H1 (cell line): Measurements from ENCODE around the gene JADE3. TPM values are rescaled to one million over a fixed set of nuclear protein-coding genes. Genes with fewer than 3 reads are reported as not detected.

ENCODE experiments used
- CTCF ChIA-PET: fragments of 300-600 bp; sonication (Branson Sonifier 250); formaldehyde crosslinking; loops from one replicate; lab custom pipeline; 2021; ENCODE audit not compliant: partially characterized antibody; lab: Charles Lee
- POLR2A ChIA-PET: fragments of 300-600 bp; sonication (Branson Sonifier 250); formaldehyde crosslinking; loops from one replicate; lab custom pipeline; 2021; ENCODE audit warnings: inconsistent platforms; ENCODE audit not compliant: partially characterized antibody; lab: Charles Lee
- DNase-seq, 2 experiments: peaks; one replicate each; pipeline versions ENCODE4 v3.0.0 to v3.0.0-alpha.2; 2010 to 2022; ENCODE audit warnings: low spot score in 2 of 2, low read depth in 1 of 2, mixed read lengths in 1 of 2
- FAIRE-seq: peaks from 2 replicates; lab custom pipeline; 2011; peaks lifted over from hg19 to GRCh38; lab: Jason Lieb, UNC
- H2AFZ ChIP-seq: 2 replicates; pipeline ENCODE4 v1.8.1; 2012; ENCODE audit warnings: low read length, inconsistent platforms
- H2AK5ac ChIP-seq: 2 replicates; pipeline ENCODE4 v1.6.1; 2013; ENCODE audit warnings: low read depth, low read length
- H2BK120ac ChIP-seq: replicated peaks from 2 replicates; pipeline ENCODE3; 2013; ENCODE audit warnings: low read depth, low read length, inconsistent platforms
- H2BK12ac ChIP-seq: 2 replicates; pipeline ENCODE4 v1.6.1; 2013; ENCODE audit warnings: low read depth, low read length
- H2BK15ac ChIP-seq: 2 replicates; pipeline ENCODE4 v1.6.1; 2013; ENCODE audit warnings: low read length
- H2BK20ac ChIP-seq: 2 replicates; pipeline ENCODE4 v1.6.1; 2013; ENCODE audit warnings: low read length
- H2BK5ac ChIP-seq: 2 replicates; pipeline ENCODE4 v1.6.1; 2013; ENCODE audit warnings: low read depth, low read length
- H3K14ac ChIP-seq: 2 replicates; pipeline ENCODE4 v1.6.1; 2013; ENCODE audit warnings: inconsistent platforms; ENCODE audit not compliant: insufficient read length
- H3K18ac ChIP-seq: 2 replicates; pipeline ENCODE4 v1.6.1; 2013; ENCODE audit warnings: low read length; ENCODE audit errors: extremely low read depth
- H3K23ac ChIP-seq: 2 replicates; pipeline ENCODE4 v1.6.1; 2013; ENCODE audit warnings: inconsistent platforms; ENCODE audit not compliant: insufficient read length
- H3K23me2 ChIP-seq: 2 replicates; pipeline ENCODE4 v1.6.1; 2013; ENCODE audit warnings: low read depth, low read length
- H3K27ac ChIP-seq: 2 replicates; pipeline ENCODE4 v1.6.1; 2011; ENCODE audit warnings: low read depth, low read length, inconsistent platforms
- H3K27me3 ChIP-seq, 4 experiments: replicated peaks in 1 of 4; 1 replicate in 1 of 4; 2 replicates in 3 of 4; pipeline versions ENCODE4 v1.6.1 to v1.8.1; 2011 to 2013; ENCODE audit warnings: low read length in 3 of 4, mild to moderate bottlenecking in 3 of 4, inconsistent platforms in 2 of 4, mixed read lengths in 2 of 4, moderate library complexity in 1 of 4; ENCODE audit not compliant: control insufficient read depth in 3 of 4, insufficient read depth in 3 of 4; ENCODE audit errors: extremely low read depth in 1 of 4
- H3K36me3 ChIP-seq, 4 experiments: 2 replicates each; pipeline versions ENCODE4 v1.6.1 to v1.8.1; 2011 to 2013; ENCODE audit warnings: mild to moderate bottlenecking in 4 of 4, low read length in 3 of 4, moderate library complexity in 2 of 4, control low read depth in 1 of 4, inconsistent platforms in 1 of 4; ENCODE audit not compliant: insufficient read depth in 4 of 4, control insufficient read depth in 2 of 4
- H3K4ac ChIP-seq: replicated peaks from 2 replicates; pipeline ENCODE3; 2013; ENCODE audit warnings: low read length, low read depth, mixed read lengths, inconsistent platforms; ENCODE audit not compliant: insufficient read length
- H3K4me1 ChIP-seq, 4 experiments: replicated peaks in 1 of 4; 1 replicate in 1 of 4; 2 replicates in 3 of 4; pipeline versions ENCODE4 v1.6.1 to v1.8.1; 2011 to 2013; ENCODE audit warnings: low read length in 3 of 4, inconsistent platforms in 2 of 4, mixed read lengths in 1 of 4; ENCODE audit not compliant: insufficient read depth in 4 of 4, control insufficient read depth in 3 of 4
- H3K4me2 ChIP-seq, 2 experiments: 2 replicates each; pipeline versions ENCODE4 v1.6.1 to v1.8.1; 2011 to 2013; ENCODE audit warnings: low read depth in 2 of 2, low read length in 2 of 2, control low read depth in 1 of 2, inconsistent platforms in 1 of 2, mild to moderate bottlenecking in 1 of 2; ENCODE audit not compliant: insufficient read depth in 1 of 2
- H3K4me3 ChIP-seq, 4 experiments: fragments of 200-600, 300-600 bp in 1 of 4; sonication (generic), shearing (Covaris generic), sonication (Bioruptor Twin) in 1 of 4; 2 replicates each; pipeline versions ENCODE4 v1.5.1 to v1.8.1; 2011 to 2016; ENCODE audit warnings: low read length in 4 of 4, low read depth in 3 of 4, control low read depth in 2 of 4, inconsistent platforms in 2 of 4, mild to moderate bottlenecking in 2 of 4, mixed read lengths in 1 of 4, moderate library complexity in 1 of 4; ENCODE audit not compliant: insufficient read depth in 2 of 4; ENCODE audit errors: extremely low read depth in 1 of 4
- H3K56ac ChIP-seq: replicated peaks from 2 replicates; pipeline ENCODE3; 2013; ENCODE audit warnings: low read depth, mild to moderate bottlenecking, mixed read lengths, low read length, inconsistent platforms; ENCODE audit not compliant: insufficient read length
- H3K79me1 ChIP-seq: 2 replicates; pipeline ENCODE4 v1.6.1; 2013; ENCODE audit warnings: low read depth, low read length, control low read depth
- H3K79me2 ChIP-seq, 2 experiments: 2 replicates each; pipeline versions ENCODE4 v1.6.1 to v1.8.1; 2012 to 2013; ENCODE audit warnings: low read length in 2 of 2, mild to moderate bottlenecking in 2 of 2, inconsistent platforms in 1 of 2; ENCODE audit not compliant: insufficient read depth in 2 of 2, control insufficient read depth in 1 of 2
- H3K9ac ChIP-seq, 4 experiments: replicated peaks in 1 of 4; 1 replicate in 1 of 4; 2 replicates in 3 of 4; pipeline versions ENCODE4 v1.6.1 to v1.8.1; 2011 to 2013; ENCODE audit warnings: low read depth in 3 of 4, low read length in 3 of 4, control low read depth in 2 of 4, mild to moderate bottlenecking in 2 of 4, moderate library complexity in 2 of 4, inconsistent platforms in 1 of 4; ENCODE audit errors: extremely low read depth in 1 of 4
- H3K9me3 ChIP-seq, 2 experiments: 2 replicates each; pipeline versions ENCODE4 v1.6.1 to v1.8.1; 2012 to 2013; ENCODE audit warnings: mild to moderate bottlenecking in 2 of 2, moderate library complexity in 2 of 2, control low read depth in 1 of 2, inconsistent platforms in 1 of 2, low read depth in 1 of 2, low read length in 1 of 2, mixed read lengths in 1 of 2; ENCODE audit not compliant: insufficient read depth in 2 of 2
- H4K20me1 ChIP-seq, 2 experiments: replicated peaks in 1 of 2; 2 replicates each; pipeline versions ENCODE3 to v1.8.1; 2011 to 2013; ENCODE audit warnings: inconsistent platforms in 2 of 2, low read length in 2 of 2, mild to moderate bottlenecking in 1 of 2; ENCODE audit not compliant: insufficient read depth in 2 of 2, control insufficient read depth in 1 of 2
- H4K5ac ChIP-seq: 2 replicates; pipeline ENCODE4 v1.6.1; 2013; ENCODE audit warnings: low read length, low read depth, mixed read lengths, inconsistent platforms; ENCODE audit not compliant: insufficient read length
- H4K8ac ChIP-seq: 2 replicates; pipeline ENCODE4 v1.8.0; 2013; ENCODE audit warnings: mild to moderate bottlenecking, moderate library complexity, low read length, inconsistent platforms; ENCODE audit not compliant: insufficient read depth; ENCODE audit errors: extremely low read depth
- H4K91ac ChIP-seq: replicated peaks from 2 replicates; pipeline ENCODE3; 2013; ENCODE audit warnings: low read length, mixed read lengths, inconsistent platforms; ENCODE audit not compliant: insufficient read length
- GTF2F1 ChIP-seq: IDR thresholded peaks from 2 replicates; pipeline ENCODE4 v1.6.1; 2012; ENCODE audit warnings: low read depth, low read length, improper control_type of control experiment, borderline replicate concordance
- JUND ChIP-seq: IDR thresholded peaks from 2 replicates; pipeline ENCODE4 v1.6.1; 2011; ENCODE audit warnings: mild to moderate bottlenecking, improper control_type of control experiment, low read length
- MAFK ChIP-seq: IDR thresholded peaks from 2 replicates; pipeline ENCODE4 v1.6.1; 2012; ENCODE audit warnings: low read depth, mild to moderate bottlenecking, improper control_type of control experiment, low read length
- SP1 ChIP-seq: IDR thresholded peaks from 2 replicates; pipeline ENCODE4 v1.6.1; 2011; ENCODE audit warnings: low read depth, low read length
- WGBS, 2 experiments: shearing (Covaris generic) in 1 of 2; methylation state at CpG; one replicate each; pipeline versions ENCODE4 v1.1.6 to v1.1.7; 2013 to 2015; ENCODE audit warnings: low lambda C conversion rate in 2 of 2, mixed read lengths in 2 of 2, inconsistent platforms in 1 of 2, low coverage in 1 of 2, missing lambda C conversion rate in 1 of 2; ENCODE audit not compliant: insufficient replicate concordance in 2 of 2, insufficient coverage in 1 of 2, insufficient read length in 1 of 2; ENCODE audit errors: extremely low coverage in 1 of 2, missing lambda C conversion rate in 1 of 2; 5-methylcytosine and 5-hydroxymethylcytosine counted together
- polyA plus RNA-seq, 7 experiments: library from polyadenylated mRNA; depleted of rRNA in 3 of 7; stranded (reverse) in 5 of 7; unstranded in 2 of 7; fragments of >200 nt in 5 of 7; fragments of 200-250 nt in 2 of 7; gene quantifications; 1 replicate in 5 of 7; 2 replicates in 1 of 7; 4 replicates in 1 of 7; pipeline versions ENCODE4 v1.2.1 to v1.2.3, GENCODE V29; 2011 to 2013; ENCODE audit warnings: missing spikeins in 2 of 7, mixed read lengths in 2 of 7
- total RNA-seq: library from RNA; stranded (reverse); fragmentation: NEBNext Ultra II Directional; extraction: Animal tissue kit (Norgen Biotek cat#: 25700); gene quantifications from 2 replicates; pipeline ENCODE4 v1.2.1, GENCODE V29; 2021

Gene JADE3
- total and polyA plus RNA-seq, 2 of the 8 experiments (the other 6 are each of a cell fraction or from before 2014, with no cell fraction given), result 6.9 to 21.5 TPM

DNA sequence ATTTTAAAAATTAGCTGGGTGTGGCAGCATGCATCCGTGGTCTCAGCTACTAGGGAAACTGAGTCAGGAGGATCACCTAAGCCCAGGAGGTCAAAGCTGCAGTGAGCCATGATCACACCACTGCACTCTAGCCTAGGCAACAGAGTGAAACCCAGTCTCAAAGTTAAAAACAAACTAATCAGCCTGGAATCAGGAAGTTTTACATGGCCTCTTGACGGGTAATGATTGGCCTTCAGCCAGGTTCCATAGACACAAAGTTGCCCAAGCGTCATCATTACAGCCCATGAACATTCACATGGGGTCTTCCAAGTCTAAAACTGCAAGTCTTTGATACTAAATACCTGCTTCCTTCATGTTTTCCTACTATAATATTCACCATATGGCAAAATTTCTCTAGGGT lies 156.0 kb downstream of the JADE3 start:
- no peak overlapping the region for H2BK12ac ChIP-seq
- H3K18ac ChIP-seq, result no peak overlapping the region
- no peak overlapping the region for H2BK20ac ChIP-seq
- WGBS, 2 experiments, result 88% methylated on average over 3 of the region's 3 CpGs; no CpG with 5 or more reads in 1 of the 2 experiments
- no peaks in the 10 kb centered on the region for H3K9me3 ChIP-seq
- H2BK120ac ChIP-seq, result no peak overlapping the region
- DNase-seq (no peak), FAIRE-seq (no peak)
- H3K4me2 ChIP-seq, result no peak overlapping the region
- H3K79me1 ChIP-seq, result no peaks in the 10 kb centered on the region
- H4K5ac ChIP-seq, result no peak overlapping the region
- H3K27ac ChIP-seq, result no peak overlapping the region
- H3K4ac ChIP-seq, result no peak overlapping the region
- TF ChIP-seq GTF2F1 (no peak), SP1 (no peak), JUND (no peak), MAFK (no peak)
- TF ChIP-seq, all 59 proteins: peak for 0
- POLR2A ChIA-PET, result interaction anchor here (0.6 kb wide), 1 partner anchor 54 kb away, joined by 3 read pairs; no protein-coding TSS in a partner anchor
- Histone ChIP-seq H4K91ac (no peak overlapping the region), H3K9ac (no peak overlapping the region), H3K4me3 (no peak overlapping the region), H3K56ac (no peak overlapping the region), H3K27me3 (no peaks in the 10 kb centered on the region), H2AK5ac (no peak overlapping the region), H3K23me2 (no peaks in the 10 kb centered on the region), H3K79me2 (no peaks in the 10 kb centered on the region), H4K8ac (no peak overlapping the region), H3K36me3 (no peaks in the 10 kb centered on the region), H3K14ac (no peak overlapping the region), H3K23ac (no peak overlapping the region), H4K20me1 (no peaks in the 10 kb centered on the region), H2AFZ (no peak overlapping the region), H3K4me1 (no peaks in the 10 kb centered on the region), H2BK15ac (no peak overlapping the region), H2BK5ac (no peak overlapping the region)
- CTCF ChIA-PET, result no interaction called here
